Measurements from ENCODE around the gene BRD4.

- TF ChIP-seq STAT6 (CRISPR knock-in tag; IDR thresholded peaks at IDR 0.05; ENCODE audit: borderline replicate concordance): no peak
- no peak for TF ChIP-seq YY1 (IDR thresholded peaks at IDR 0.05; ENCODE audit: insufficient read depth, insufficient replicate concordance, low read depth, low read length)
- TF ChIP-seq ZSCAN30 (CRISPR knock-in tag; IDR thresholded peaks at IDR 0.05): no peak
- no peak for TF ChIP-seq POGK (CRISPR knock-in tag; conservative IDR thresholded peaks at IDR 0.05)
- TF ChIP-seq RCOR2 (CRISPR knock-in tag; IDR thresholded peaks at IDR 0.05): no peak
- TF ChIP-seq DDIT3 (CRISPR knock-in tag; IDR thresholded peaks at IDR 0.05): no peak
- no peak for TF ChIP-seq MED1 (CRISPR knock-in tag; IDR thresholded peaks at IDR 0.05)
- TF ChIP-seq ZNF431 (CRISPR knock-in tag; IDR thresholded peaks at IDR 0.05; ENCODE audit: borderline replicate concordance, low read depth): no peak
- no peak for TF ChIP-seq MAFF (IDR thresholded peaks at IDR 0.05; ENCODE audit: low read depth, low read length)
- no peak for TF ChIP-seq KLF6 (CRISPR knock-in tag; IDR thresholded peaks at IDR 0.05)
- no peak for TF ChIP-seq RORA (CRISPR knock-in tag; IDR thresholded peaks at IDR 0.05)
- TF ChIP-seq RAD21 (CRISPR knock-in tag; IDR thresholded peaks at IDR 0.05): no peak
Observed at GRCh38 chr19:15236886-15237285, 95.5 kb downstream of the BRD4 start.
